ENCODE data around the gene DEK.

- no peak for TF ChIP-seq POLR2A (IDR thresholded peaks at IDR 0.05; ENCODE audit: low read depth, low read length)
- no peak for TF ChIP-seq TAF1 (IDR thresholded peaks at IDR 0.05; ENCODE audit: low read depth, low read length)
- no peak for TF ChIP-seq POLR2AphosphoS5 (IDR thresholded peaks at IDR 0.05; ENCODE audit: low read depth, low read length)
Measured at GRCh38 chr6:18183766-18184165, 80.6 kb downstream of the DEK start.

Data from GM12891 (cell line).